HG03025 (cell line): ENCODE results near the gene FER1L5.

Source experiments
- ATAC-seq: cut with Tn5 transposase; IDR thresholded peaks from one replicate; pipeline ENCODE4 v1.9.1; 2021; ENCODE audit warnings: mild to moderate bottlenecking, moderate library complexity; ENCODE audit not compliant: unreplicated experiment, low FRiP score

The FER1L5 gene

DNA sequence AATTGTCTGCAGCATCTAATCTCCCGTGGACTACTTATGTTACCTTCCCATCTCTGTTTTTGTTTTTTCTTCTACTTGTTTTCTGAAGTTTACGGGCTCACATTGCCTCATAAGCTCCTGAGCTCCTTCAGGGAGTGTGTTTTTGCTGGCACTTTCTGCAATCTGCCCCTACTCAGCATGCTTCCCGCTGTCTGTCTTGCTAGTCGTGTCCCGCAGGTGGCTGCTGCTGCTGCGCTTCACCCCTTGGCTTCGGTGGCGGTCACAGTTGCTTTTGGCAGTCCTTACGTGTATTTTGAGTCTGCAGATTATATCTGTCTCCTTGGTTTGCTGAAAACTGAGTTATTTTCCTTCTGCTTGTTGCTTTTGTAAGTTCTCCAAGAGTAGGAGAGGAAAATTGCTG, 37.3 kb downstream of the FER1L5 start:
- ATAC-seq, result no peak

GRCh38 chr2:96680561-96681141, 38.1 kb downstream of the FER1L5 start:
- ATAC-seq, result no peak

DNA sequence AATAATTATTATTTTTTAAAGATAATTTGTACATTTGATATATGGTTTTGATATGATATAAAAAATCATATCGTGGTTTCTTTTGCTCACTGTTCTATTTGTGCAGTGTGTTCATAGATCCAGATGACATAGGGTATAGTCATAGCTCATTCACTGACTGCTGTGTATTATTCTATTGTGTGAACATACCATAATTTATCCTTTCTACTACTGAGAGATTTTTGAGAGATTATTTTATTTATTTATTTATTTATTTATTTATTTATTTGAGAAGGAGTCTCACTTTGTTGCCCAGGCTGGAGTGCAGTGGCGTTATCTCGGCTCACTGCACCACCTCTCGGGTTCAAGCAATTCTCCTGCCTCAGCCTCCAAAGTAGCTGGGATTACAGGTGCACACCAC, 39.0 kb downstream of the FER1L5 start:
- no peak for ATAC-seq

DNA sequence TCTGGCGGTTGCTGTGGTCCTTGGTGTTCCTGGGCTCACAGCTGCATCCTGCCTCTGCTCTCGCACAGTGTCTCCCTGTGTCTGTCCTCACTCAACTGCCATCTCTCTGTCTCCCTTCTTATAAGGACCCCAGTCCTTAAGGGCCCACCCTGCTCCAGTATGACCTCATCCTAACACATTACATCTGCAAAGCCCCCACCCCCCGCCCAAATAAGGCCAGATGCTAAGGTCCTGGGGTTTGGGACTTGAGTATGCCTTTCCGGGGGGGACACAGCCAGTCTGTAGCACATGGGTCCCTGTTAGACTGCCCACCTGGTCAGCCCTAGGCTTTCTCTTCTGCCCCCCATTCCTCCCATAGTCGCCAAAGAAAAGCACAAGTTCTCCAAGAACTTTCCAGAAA, 40.7 kb downstream of the FER1L5 start:
- ATAC-seq, result no peak

DNA sequence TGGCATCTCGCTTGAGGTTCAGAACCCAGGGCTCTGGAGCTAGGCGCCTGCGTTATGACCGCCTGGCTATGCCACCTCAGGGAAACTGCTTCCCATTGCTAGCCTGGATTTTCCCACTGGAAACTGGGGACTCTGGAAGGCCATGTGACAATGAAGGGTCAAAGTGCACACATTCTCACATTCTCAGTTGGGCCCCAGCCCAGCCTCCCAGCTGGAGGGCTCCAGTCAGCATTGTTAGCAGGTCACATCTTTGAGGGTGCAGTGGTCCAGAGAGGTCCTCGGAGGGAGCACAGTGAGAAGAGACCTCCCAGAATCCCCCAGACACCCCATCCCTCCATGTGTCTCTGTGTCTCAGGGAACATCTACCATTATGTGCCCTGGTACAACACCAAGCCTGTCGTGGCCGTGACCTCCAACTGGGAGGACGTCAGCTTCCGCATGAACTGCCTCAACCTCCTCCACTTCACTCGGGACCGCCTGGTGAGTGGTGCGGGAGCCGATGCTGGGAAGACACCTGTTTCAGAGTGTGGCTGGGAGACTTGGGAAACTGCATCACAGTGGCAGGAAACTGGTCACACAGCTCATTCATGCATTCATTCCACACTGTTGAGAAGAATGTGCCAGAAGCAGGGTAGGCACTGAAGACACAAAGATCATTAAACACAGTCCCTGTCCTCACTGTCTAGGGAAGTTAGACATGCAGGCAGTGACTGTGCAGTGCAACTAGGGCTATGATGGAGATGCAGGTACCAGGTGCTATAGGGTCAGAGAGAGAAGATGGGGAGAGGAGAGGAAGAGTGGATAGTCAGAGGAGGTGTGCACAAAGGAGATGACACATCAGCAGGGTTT, 41.6 kb downstream of the FER1L5 start:
- ATAC-seq, result no peak

DNA sequence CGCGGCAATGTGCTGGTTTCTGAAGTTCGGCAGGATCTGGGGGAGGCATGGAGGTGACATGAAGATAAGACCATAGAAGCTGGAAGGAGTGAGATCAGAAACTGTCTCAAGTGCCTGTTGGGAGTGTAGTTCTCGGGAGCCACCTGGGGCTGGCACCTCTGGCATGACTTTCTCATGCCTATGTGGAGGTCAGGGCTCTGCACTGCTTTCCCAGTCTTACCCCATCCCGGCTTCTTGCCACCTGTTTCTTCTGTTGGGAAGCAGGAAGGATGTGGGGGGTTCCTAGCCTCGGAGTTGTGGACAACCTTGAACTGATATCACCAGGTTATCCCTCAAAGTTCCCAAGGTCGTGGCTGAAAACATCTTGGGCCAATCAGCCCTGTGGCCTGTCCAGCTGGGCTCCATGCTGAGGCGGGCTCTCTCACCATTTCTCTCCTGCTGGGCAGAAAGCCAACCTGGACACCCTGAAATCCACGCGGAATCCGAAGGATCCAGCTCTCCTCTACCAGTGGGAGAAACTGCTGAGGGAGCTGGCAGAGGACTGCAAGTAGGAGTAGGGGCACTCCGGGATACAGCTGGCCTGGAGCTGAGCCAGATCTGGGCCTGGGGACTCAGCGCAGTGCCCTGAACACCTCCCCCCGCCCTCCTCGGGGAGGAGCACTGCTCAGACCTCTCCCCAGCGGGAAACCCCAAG, 42.5 kb downstream of the FER1L5 start:
- no peak for ATAC-seq

- ATAC-seq, result no peak
Observed at GRCh38 chr2:96685577-96686459, 43.3 kb downstream of the FER1L5 start.

DNA sequence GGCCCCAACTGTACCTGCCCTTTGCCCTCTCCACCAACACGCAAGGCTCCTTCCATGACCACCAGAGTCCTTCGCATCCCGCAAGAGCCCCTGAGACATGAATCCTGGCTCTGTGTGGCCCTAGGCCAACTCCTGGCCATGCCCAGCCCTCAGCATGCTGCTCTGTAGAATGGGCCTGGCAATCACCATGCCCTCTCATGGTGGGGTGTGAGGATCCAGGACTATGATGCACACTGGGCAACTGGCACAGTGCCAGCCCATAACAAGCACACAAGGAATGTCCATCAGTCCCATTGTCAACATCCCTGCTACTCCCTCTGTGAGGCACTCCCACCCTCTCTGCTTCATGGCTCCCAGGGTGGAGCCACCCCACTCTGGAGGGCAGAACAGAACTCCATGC, 44.7 kb downstream of the FER1L5 start:
- ATAC-seq, result no peak

- ATAC-seq, result no peak
Observed at GRCh38 chr2:96687711-96688640, 45.4 kb downstream of the FER1L5 start.

GRCh38 chr2:96688649-96689430, 46.3 kb downstream of the FER1L5 start:
- no peak for ATAC-seq

DNA sequence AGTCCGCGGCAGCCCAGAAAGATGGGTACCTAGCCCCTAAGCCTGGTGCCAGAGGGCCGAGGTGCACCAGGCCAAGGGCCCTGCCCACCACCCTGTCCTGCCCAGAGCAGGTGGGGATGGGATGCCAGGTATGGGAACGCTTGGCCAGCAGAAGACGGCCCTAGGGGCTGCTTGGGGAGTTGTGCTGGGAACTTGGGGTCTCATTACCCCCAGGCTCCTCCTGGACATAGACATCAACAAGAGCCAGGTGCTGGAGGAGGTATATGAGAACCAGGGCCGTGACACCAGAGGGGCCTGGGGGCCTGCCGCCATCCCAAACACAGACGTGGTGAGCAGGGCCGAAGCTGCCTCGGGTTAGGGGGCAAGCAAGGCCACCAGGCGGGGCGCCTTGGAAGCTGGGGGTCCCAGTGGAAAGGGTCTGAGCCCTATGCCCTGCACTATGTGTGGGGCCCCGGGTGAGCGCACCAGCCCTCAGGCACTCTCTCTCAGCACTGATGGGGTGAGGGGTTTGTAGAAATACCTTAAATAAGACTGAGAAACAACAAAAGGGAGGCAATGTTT, 46.9 kb downstream of the FER1L5 start:
- no peak for ATAC-seq

- no peak for ATAC-seq
Observed at GRCh38 chr2:96690306-96691021, 47.9 kb downstream of the FER1L5 start.

DNA sequence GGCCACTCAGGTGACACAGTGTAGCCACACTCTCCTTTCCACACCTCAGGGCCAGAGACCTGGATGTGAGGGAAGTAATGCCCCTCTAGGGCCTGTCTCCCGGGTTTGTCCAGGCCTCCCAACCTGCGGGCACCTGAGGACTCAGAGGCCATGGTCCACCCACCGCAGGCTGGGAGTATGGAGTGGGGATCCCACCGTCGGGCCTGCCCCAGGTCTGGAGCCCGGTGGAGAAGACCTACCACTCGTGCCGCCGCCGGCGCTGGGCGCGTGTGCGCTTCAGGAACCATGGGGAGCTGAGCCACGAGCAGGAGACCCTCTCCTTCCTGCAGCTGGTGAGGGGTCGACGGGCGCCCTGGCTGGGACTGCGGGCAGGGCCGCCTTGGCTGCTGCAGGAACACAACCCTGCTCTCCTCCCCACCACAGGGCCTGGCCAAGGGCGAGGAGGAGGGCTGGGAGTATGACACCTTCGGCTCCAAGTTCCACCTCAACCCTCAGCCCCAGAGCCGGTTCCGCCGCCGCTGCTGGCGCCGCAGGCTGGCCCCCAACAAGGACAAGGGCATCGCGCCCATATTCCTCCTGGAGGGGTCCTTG, 48.6 kb downstream of the FER1L5 start:
- no peak for ATAC-seq

DNA sequence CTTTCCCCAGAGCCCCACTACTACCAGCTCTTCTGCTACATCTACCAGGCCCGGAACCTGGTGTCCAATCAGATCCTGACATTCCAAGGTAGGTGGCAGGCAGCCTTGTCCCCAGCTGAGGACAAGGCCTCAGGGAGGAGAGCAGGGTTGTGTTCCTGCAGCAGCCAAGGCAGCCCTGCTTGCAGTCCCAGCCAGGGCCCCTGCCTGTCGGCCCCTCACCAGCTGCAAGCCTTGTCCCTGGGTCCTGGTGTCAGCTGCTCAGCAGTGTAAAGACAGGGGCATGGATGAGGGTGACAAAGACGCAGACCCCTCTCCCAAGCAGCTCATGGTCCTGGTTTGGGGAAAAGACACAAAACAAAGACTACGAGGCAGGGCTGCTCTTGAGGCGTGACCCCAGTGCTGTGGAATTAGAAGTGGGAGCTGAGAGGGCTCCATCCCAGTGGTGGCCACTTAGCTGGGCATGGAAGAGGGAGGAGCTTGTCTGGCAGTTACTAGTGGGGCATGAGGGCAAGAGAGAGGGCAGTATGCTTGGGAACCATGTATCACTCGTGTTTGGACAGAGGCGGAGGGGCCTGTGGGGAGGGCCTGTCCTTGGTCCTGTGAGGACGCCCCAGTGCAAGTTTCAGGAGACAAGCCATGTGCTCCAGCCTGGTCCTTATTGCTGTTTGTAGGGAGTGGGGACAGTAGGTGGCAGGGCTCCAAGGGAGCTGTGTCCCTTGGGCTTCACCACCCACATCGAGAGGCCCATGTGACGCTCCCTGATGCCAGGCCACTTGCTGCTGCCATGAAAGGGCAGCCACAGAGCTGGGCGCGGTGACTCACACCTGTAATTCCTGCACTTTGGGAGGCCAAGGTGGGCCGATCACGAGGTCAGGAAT, 49.8 kb downstream of the FER1L5 start:
- no peak for ATAC-seq

- ATAC-seq, result no peak
Observed at GRCh38 chr2:96693286-96694200, 51.0 kb downstream of the FER1L5 start.

GRCh38 chr2:96694279-96694678, 51.7 kb downstream of the FER1L5 start:
- no peak for ATAC-seq
